Measurements from ENCODE around the gene CLEC10A.
"Not testable (repeated sequence)": the region's sequence is repeated elsewhere in the genome, so short reads cannot be mapped to it uniquely, and the experiment has no call there.

Gene CLEC10A

GRCh38 chr17:7108560-7108925 is 28.5 kb upstream of the CLEC10A start:
- no peak for DNase-seq

- DNase-seq, result no peak
Observed at GRCh38 chr17:7107795-7108559, 27.9 kb upstream of the CLEC10A start.

GRCh38 chr17:7107012-7107754 is 27.1 kb upstream of the CLEC10A start:
- no peak for DNase-seq

GRCh38 chr17:7102421-7102820 is 22.4 kb upstream of the CLEC10A start:
- DNase-seq, result no peak

GRCh38 chr17:7101531-7101930 is 21.5 kb upstream of the CLEC10A start:
- DNase-seq, result no peak

GRCh38 chr17:7100641-7101379 is 20.8 kb upstream of the CLEC10A start:
- not testable (repeated sequence) for DNase-seq

GRCh38 chr17:7098802-7099459 is 18.9 kb upstream of the CLEC10A start:
- no peak for DNase-seq

- no peak for DNase-seq
Observed at GRCh38 chr17:7097940-7098339, 17.9 kb upstream of the CLEC10A start.

- DNase-seq, result peak; percentile 72
Observed at GRCh38 chr17:7095625-7096024, 15.6 kb upstream of the CLEC10A start.

- DNase-seq, result peak; percentile 27
Observed at GRCh38 chr17:7094652-7095019, 14.6 kb upstream of the CLEC10A start.

GRCh38 chr17:7091311-7092005 is 11.4 kb upstream of the CLEC10A start:
- not testable (repeated sequence) for DNase-seq

- DNase-seq, result not testable (repeated sequence)
Observed at GRCh38 chr17:7089570-7089969, 9.5 kb upstream of the CLEC10A start.

GRCh38 chr17:7088442-7088841 is 8.4 kb upstream of the CLEC10A start:
- DNase-seq, result not testable (repeated sequence)

GRCh38 chr17:7084088-7084487 is 4.0 kb upstream of the CLEC10A start:
- peak; percentile 71 for DNase-seq

- no peak for DNase-seq
Observed at GRCh38 chr17:7083592-7083991, 3.5 kb upstream of the CLEC10A start.

- DNase-seq, result peak; percentile 19
Observed at GRCh38 chr17:7081341-7082062, 1.5 kb upstream of the CLEC10A start.

- no peak for DNase-seq
Observed at GRCh38 chr17:7080456-7081041, 498 bp upstream of the CLEC10A start.

GRCh38 chr17:7078711-7079110 is 1.3 kb downstream of the CLEC10A start:
- DNase-seq, result no peak

GRCh38 chr17:7077911-7078546 is 2.0 kb downstream of the CLEC10A start:
- DNase-seq, result no peak

GRCh38 chr17:7074931-7075330 is 5.1 kb downstream of the CLEC10A start:
- no peak for DNase-seq

- DNase-seq, result no peak
Observed at GRCh38 chr17:7072406-7072805, 7.6 kb downstream of the CLEC10A start.

Data from RPMI8226 (cell line).